AG08395 (cell line): ENCODE data around the gene IQGAP2.
"Not testable (repeated sequence)": the region's sequence is repeated elsewhere in the genome, so short reads cannot be mapped to it uniquely, and the experiment has no call there.

Source experiments
- DNase-seq: peaks from one replicate; pipeline ENCODE4 v3.0.0; 2012; ENCODE audit warnings: mixed read lengths, low spot score

The IQGAP2 gene

GRCh38 chr5:76576450-76576849 is 173.4 kb downstream of the IQGAP2 start:
- no peak for DNase-seq

DNA sequence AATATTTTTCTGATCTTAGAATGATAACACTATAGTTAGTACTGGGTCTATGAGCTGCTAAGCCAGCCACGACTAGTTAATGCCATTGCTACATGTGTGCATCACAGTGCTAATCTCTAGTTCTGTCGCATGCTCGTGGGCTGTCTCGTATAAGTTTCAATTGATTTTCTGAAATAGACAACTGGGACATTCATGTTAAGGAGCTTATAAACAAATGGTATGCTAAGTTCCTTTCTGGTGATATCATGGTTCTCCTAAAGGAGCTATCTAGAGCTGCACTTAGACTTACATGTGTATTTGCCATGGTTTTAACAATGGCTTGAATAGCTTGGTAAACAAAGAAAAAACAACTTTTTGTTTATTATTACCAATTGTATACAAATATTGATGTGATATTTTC is 173.9 kb downstream of the IQGAP2 start:
- no peak for DNase-seq

DNA sequence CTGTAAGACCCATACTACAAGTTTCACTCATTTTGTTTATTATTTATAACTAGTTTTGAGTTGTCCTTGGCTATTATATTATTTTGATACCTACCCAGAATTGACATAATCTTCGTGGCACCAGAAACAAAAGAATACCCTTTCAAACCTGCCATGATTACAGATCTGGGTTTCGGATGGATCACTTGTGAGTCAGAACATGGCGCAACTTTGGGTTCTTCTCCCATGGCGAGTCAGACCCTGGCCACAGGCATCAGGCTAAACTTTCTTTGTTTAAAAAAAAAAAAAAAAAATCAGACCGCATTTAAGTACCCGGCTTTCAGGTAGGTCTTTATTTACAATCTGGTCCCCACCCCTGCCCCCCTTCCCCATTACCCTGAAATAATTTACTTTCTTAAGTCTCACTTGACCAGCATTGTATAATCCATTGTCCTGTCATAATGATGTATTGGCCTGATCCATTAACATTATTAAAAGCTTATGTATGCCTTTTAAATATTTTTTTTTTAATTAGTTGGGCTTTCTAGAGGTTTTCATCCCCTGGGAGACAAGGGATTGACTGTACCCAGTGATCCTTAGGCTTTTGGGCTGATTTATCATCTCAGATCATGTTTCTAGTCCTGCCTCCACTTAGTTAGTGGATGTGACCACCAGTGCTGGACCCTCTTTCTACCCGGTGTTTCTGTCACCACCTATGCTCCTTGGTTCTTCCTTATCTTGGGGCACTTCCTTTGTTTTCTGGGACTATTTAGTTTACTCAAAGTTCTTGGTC is 176.3 kb downstream of the IQGAP2 start:
- no peak for DNase-seq

- no peak for DNase-seq
Measured at GRCh38 chr5:76580981-76581380, 177.9 kb downstream of the IQGAP2 start.

DNA sequence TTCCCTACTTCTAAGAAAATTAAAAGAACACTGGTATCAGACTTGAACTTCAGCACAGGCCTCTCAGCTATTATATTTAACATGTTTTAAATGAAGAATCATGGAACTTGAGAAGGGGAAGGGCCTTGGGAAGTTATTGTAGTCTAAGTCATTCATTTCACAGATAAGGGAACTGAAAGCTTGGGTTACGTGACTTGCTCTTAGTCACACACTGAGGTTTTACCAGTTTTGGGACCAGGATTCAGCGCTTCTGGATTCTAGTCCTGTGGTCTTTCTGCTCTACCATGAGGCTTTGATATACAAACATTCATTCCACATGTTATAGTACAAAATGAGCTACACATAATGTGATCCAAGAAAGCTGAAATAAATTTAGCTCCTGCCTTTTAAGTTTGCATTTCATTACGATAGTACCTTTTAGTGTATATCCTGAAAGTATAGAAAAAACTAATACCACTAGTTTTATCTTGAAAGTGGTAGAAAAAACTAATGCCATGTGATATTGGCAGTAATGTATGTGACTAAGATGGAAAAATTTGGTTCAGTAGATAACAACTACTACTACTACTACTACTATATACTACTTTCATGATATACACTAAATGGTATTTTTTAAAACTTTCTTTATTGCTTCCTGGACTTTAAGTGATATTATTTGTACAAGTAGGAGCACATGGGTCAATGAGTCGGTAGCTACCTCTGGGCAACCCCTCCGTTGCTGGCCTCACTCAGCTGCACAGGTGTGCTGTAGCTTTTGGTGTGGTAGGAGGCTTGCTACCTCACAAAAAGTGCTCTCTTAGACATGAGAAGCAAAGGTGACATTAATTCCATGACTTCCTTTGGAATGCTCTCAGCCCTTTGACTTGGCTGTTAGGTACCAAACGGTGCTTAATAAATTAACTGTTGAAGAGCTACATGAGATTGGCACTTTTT is 179.4 kb downstream of the IQGAP2 start:
- DNase-seq = no peak

DNA sequence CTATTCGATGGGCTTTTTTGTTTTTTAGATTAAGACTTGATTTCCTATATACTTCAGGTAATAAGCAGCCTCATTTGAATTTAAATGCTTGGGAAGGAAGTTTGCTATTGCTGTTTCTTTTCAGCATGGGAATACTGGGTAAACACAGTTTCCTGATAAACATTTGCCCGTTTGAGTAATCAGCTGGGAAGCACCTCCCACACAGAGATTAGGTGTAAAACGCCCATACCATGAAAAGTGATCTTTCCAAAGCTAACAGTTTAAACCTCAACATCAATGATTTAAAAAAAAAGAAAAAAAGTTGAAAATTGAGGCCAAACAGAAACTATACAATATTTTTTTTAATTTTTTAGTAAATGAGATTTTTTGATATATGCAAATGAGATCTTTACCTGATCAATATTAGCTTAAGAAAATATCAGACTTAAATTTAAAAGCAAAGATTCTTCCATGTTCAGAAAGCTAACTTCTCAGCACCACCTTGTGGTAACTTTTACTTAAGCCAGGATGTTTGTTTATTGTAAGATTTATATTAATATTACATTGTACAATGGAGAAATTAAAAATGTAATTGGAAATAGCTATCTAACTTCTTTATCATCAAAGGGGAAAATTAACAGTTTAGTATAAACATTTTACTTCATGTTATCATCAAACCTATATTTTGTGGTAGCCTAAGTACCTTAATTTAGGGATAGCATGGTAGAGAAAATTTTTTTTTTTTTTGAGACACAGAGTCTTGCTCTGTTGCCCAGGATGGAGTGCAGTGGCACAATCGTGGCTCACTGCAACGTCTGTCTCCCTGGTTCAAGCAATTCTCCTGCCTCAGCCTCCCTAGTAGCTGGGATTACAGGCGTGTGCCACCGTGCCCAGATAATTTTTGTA is 180.3 kb downstream of the IQGAP2 start:
- DNase-seq = no peak

GRCh38 chr5:76585783-76586217 is 182.7 kb downstream of the IQGAP2 start:
- no peak for DNase-seq

DNA sequence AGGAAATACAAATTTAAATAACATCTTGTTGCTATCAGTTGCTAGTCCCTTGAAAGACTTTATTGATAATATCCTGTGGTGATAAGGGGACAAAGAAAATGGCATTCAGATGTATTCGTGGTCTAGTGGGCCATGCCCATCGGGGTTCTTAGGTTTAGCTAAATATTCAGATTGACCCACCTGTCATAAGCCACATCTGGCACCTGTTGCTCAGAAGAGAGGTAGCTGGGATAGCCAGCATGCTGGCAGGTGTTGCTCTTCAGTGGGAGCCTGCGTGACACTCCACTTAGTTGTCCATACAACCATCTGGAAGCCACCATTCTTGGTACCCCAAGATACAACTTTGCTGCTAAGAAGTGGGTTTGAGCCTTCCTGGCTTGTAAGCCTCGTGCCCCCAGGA is 183.4 kb downstream of the IQGAP2 start:
- no peak for DNase-seq

GRCh38 chr5:76590027-76590426 is 186.9 kb downstream of the IQGAP2 start:
- no peak for DNase-seq

DNA sequence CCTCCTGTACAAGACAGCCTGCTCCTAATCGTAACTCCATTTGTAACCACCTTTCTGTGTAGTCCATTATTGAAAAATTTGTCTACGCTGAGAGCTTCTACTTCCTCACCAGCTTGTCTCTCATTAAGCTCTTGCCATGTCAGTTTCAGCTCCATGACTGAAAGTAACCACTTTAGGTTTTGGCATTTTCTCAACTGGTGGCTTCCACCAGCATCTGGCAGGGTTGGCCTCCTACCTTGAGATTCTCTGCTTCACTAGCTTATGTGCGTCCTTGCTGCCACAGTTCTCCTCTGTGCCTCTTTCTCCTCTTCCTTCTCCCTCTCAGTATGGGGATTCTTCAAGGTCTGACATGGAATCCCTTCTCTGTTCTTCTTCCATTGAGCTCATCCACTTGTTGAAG is 188.3 kb downstream of the IQGAP2 start:
- DNase-seq = no peak

GRCh38 chr5:76592692-76593091 is 189.6 kb downstream of the IQGAP2 start:
- DNase-seq = no peak

DNA sequence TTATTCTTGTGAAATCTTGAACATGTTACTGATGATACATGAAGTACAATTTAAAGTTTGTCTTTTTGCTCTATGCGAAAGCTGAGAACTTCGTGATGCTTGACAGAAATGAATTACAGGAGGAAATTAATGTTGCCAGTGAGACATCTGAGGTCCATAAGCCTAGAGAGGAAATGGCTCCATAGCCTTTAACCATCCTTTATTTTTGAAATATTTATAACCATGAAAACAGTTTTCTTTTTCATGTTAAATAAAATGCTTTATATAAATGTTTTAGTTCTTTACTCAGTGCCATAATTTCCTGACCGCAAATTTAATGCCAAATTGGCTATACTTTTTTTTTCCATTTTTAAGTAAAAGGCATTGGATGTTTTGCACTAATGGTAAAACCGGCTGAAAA is 191.0 kb downstream of the IQGAP2 start:
- DNase-seq = no peak

- DNase-seq = no peak
Measured at GRCh38 chr5:76595755-76596481, 192.8 kb downstream of the IQGAP2 start.

- DNase-seq = no peak
Measured at GRCh38 chr5:76598531-76598930, 195.4 kb downstream of the IQGAP2 start.

- DNase-seq = no peak
Measured at GRCh38 chr5:76600716-76601115, 197.6 kb downstream of the IQGAP2 start.

DNA sequence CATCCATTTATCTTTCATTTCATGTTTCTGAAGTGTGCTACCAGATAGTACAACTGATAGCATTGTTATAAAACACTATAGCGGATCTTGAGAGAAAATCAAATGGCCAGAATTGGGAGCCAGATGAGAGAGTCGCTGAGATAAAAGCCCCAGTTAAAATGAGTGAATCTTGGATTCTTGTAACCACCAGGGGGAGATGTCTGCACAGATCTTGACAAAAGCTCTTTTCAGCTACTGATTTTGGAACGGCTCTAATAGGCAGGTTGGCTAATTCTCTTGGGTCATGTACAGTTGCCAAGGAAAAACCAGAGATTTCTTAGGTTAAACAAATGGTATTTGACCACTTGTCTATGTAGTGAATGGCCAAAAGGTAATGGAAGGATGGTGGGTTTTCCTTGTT is 198.4 kb downstream of the IQGAP2 start:
- DNase-seq = peak; percentile 67

- DNase-seq = no peak
Measured at GRCh38 chr5:76602094-76602726, 199.1 kb downstream of the IQGAP2 start.

GRCh38 chr5:76603991-76604390 is 200.9 kb downstream of the IQGAP2 start:
- DNase-seq = not testable (repeated sequence)

GRCh38 chr5:76604838-76605237 is 201.8 kb downstream of the IQGAP2 start:
- no peak for DNase-seq

- no peak for DNase-seq
Measured at GRCh38 chr5:76606701-76607100, 203.6 kb downstream of the IQGAP2 start.

GRCh38 chr5:76607353-76607871 is 204.3 kb downstream of the IQGAP2 start:
- DNase-seq = no peak
